HepG2 (cell line): ENCODE results near the gene RSBN1L. TPM values are rescaled to one million over a fixed set of nuclear protein-coding genes. Genes with fewer than 3 reads are reported as not detected.

Source experiments
- CBX1 ChIP-seq: IDR thresholded peaks from one replicate; pipeline ENCODE4 v1.6.1; 2016; ENCODE audit warnings: antibody characterized with exemption, low read depth
- E2F2 ChIP-seq: sonication (generic); formaldehyde crosslinking; IDR thresholded peaks from 2 replicates; pipeline ENCODE4 v1.4.0; 2020; ENCODE audit warnings: missing genetic modification reagents, borderline replicate concordance
- HNRNPLL ChIP-seq: fragments of 200-400 bp; formaldehyde crosslinking; IDR thresholded peaks from 2 replicates; pipeline ENCODE4 v1.6.1; 2017; ENCODE audit warnings: mild to moderate bottlenecking, low read depth, low read length; ENCODE audit not compliant: poor library complexity, severe bottlenecking
- MIER2 ChIP-seq: IDR thresholded peaks from 2 replicates; pipeline ENCODE4 v1.6.1; 2016; ENCODE audit warnings: missing biosample characterization, missing genetic modification reagents
- MIXL1 ChIP-seq: IDR thresholded peaks from 2 replicates; pipeline ENCODE4 v1.6.1; 2016
- NCOA1 ChIP-seq: sonication (generic); formaldehyde crosslinking; IDR thresholded peaks from 2 replicates; pipeline ENCODE4 v1.9.0; 2021; ENCODE audit warnings: missing genetic modification reagents
- POGZ ChIP-seq: sonication (generic); formaldehyde crosslinking; IDR thresholded peaks from 2 replicates; pipeline ENCODE4 v1.4.0; 2020; ENCODE audit warnings: mild to moderate bottlenecking, missing genetic modification reagents
- PRMT3 ChIP-seq: sonication (generic); formaldehyde crosslinking; IDR thresholded peaks from 2 replicates; pipeline ENCODE4 v1.8.1; 2022; ENCODE audit warnings: low read depth, mild to moderate bottlenecking, moderate library complexity, missing genetic modification reagents, borderline replicate concordance
- SNAPC4 ChIP-seq: sonication (generic); formaldehyde crosslinking; IDR thresholded peaks from 2 replicates; pipeline ENCODE4 v1.4.0; 2020; ENCODE audit warnings: mild to moderate bottlenecking, missing genetic modification reagents
- ZNF101 ChIP-seq: sonication (generic); formaldehyde crosslinking; IDR thresholded peaks from 2 replicates; pipeline ENCODE4 v1.4.0; 2020; ENCODE audit warnings: mild to moderate bottlenecking, low read depth, missing genetic modification reagents, borderline replicate concordance
- ZNF678 ChIP-seq: sonication (generic); formaldehyde crosslinking; IDR thresholded peaks from 2 replicates; pipeline ENCODE4 v1.4.0; 2020; ENCODE audit warnings: mild to moderate bottlenecking, missing genetic modification reagents
- ZNF691 ChIP-seq: sonication (generic); formaldehyde crosslinking; IDR thresholded peaks from 2 replicates; pipeline ENCODE4 v1.4.0; 2020; ENCODE audit warnings: missing genetic modification reagents, low read depth, mild to moderate bottlenecking, borderline replicate concordance
- ZNF737 ChIP-seq: sonication (generic); formaldehyde crosslinking; IDR thresholded peaks from 2 replicates; pipeline ENCODE4 v1.5.0; 2020; ENCODE audit warnings: missing genetic modification reagents, mild to moderate bottlenecking, borderline replicate concordance
- ZNF773 ChIP-seq: sonication (generic); formaldehyde crosslinking; IDR thresholded peaks from 2 replicates; pipeline ENCODE4 v1.4.0; 2020; ENCODE audit warnings: missing genetic modification reagents, borderline replicate concordance
- ZNF776 ChIP-seq: sonication (generic); formaldehyde crosslinking; IDR thresholded peaks from 2 replicates; pipeline ENCODE4 v1.4.0; 2020; ENCODE audit warnings: mild to moderate bottlenecking, missing genetic modification reagents
- polyA plus RNA-seq, 8 experiments: library from polyadenylated mRNA; depleted of rRNA in 3 of 8; stranded (reverse) in 7 of 8; unstranded in 1 of 8; fragments of >200 nt; fragmentation: Illumina TruSeq in 4 of 8; extraction: Trizol in 4 of 8; gene quantifications; 2 replicates each; pipeline versions ENCODE4 v1.2.1 to v1.2.3, GENCODE V29; 2011 to 2016; ENCODE audit warnings: low read depth in 4 of 8, missing spikeins in 1 of 8, mixed read lengths in 1 of 8; ENCODE audit not compliant: insufficient read depth in 1 of 8
- total RNA-seq, 5 experiments: library from RNA; depleted of rRNA; stranded (reverse); fragments of >200 nt; fragmentation: Illumina TruSeq; extraction: Trizol; gene quantifications; 2 replicates each; pipeline ENCODE4 v1.2.3, GENCODE V29; 2016; ENCODE audit warnings: low read depth in 1 of 5
- TF ChIP-seq, protein P1 (sequence below), 2 experiments: sonication (generic) in 1 of 2; formaldehyde crosslinking in 1 of 2; IDR thresholded peaks; 2 replicates each; pipeline versions ENCODE4 v1.4.0 to v1.6.1; 2018 to 2020; ENCODE audit warnings: missing genetic modification reagents in 2 of 2, borderline replicate concordance in 1 of 2, low read depth in 1 of 2, mild to moderate bottlenecking in 1 of 2, missing biosample characterization in 1 of 2
- TF ChIP-seq, protein P2 (sequence below): sonication (generic); formaldehyde crosslinking; IDR thresholded peaks from 2 replicates; pipeline ENCODE4 v1.4.0; 2020; ENCODE audit warnings: low read depth, mild to moderate bottlenecking, missing genetic modification reagents

Gene RSBN1L
- total and polyA plus RNA-seq, 2 of the 13 experiments (the other 11 are each of a cell fraction or from before 2014, with no cell fraction given): 7.7 to 21.3 TPM

DNA sequence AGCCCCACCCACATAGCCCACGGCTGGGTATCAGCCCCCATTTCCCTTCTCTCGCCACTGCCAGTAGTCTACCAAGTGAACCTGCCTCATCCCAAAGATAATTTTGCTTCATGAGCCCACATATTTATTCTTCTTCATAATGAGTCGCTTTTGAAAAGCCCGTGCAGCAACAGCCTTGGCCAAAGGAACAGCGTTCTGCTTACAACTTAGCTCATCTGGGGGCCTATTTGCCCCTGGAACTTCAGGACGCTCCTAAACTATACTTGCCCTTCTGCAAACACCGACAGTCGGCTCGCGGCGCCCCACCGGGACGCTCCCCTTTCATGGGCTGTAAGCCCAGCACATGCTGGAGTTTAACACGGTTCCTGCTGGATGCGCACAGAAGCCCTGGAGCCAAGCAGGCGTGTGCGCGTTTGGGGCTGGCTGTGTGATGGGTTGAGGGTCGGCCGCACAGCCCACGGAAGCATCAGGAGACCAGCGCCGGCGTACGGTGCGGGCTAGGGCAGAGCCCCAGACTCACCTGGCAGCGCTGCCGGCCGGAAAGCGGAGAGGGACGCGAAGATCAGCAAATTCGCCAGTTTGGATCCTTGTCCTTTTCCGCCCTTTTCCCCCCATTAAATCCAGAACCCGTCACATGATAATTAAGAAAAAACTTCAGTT is 101.6 kb downstream of the RSBN1L start (continued):
- TF ChIP-seq E2F2 (CRISPR knock-in tag) (0 out of 2 replicates have a peak, but pooled peaks have one; percentile 25), ZNF101 (CRISPR knock-in tag) (0 out of 2 replicates have a peak, but pooled peaks have one; percentile 64), MIER2 (CRISPR knock-in tag) (no peak), HNRNPLL (no peak), NCOA1 (CRISPR knock-in tag) (peak; percentile 58; the same call in 1 of the 2 replicates), PRMT3 (CRISPR knock-in tag) (no peak), ZNF773 (CRISPR knock-in tag) (0 out of 2 replicates have a peak, but pooled peaks have one; percentile 13), SNAPC4 (CRISPR knock-in tag) (peak; percentile 73; the same call in 1 of the 2 replicates), POGZ (CRISPR knock-in tag) (no peak), CBX1 (peak; percentile 18), MIXL1 (CRISPR knock-in tag) (no peak), ZNF691 (CRISPR knock-in tag) (peak; percentile 72; the same call in 1 of the 2 replicates), ZNF776 (peak; percentile 35; the same call in 1 of the 2 replicates), ZNF678 (CRISPR knock-in tag) (peak; percentile 93; the same call in 1 of the 2 replicates), ZNF737 (CRISPR knock-in tag) (0 out of 2 replicates have a peak, but pooled peaks have one; percentile 70)
- TF ChIP-seq, protein P1, sequence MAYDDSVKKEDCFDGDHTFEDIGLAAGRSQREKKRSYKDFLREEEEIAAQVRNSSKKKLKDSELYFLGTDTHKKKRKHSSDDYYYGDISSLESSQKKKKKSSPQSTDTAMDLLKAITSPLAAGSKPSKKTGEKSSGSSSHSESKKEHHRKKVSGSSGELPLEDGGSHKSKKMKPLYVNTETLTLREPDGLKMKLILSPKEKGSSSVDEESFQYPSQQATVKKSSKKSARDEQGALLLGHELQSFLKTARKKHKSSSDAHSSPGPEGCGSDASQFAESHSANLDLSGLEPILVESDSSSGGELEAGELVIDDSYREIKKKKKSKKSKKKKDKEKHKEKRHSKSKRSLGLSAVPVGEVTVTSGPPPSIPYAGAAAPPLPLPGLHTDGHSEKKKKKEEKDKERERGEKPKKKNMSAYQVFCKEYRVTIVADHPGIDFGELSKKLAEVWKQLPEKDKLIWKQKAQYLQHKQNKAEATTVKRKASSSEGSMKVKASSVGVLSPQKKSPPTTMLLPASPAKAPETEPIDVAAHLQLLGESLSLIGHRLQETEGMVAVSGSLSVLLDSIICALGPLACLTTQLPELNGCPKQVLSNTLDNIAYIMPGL (CRISPR knock-in tag; IDR thresholded peaks at IDR 0.05; ENCODE audit: borderline replicate concordance in 1 of 2, low read depth in 1 of 2): peak in 1 of 2 experiments; percentile 0; a peak in 2 of 4 replicates
- TF ChIP-seq, protein P2, sequence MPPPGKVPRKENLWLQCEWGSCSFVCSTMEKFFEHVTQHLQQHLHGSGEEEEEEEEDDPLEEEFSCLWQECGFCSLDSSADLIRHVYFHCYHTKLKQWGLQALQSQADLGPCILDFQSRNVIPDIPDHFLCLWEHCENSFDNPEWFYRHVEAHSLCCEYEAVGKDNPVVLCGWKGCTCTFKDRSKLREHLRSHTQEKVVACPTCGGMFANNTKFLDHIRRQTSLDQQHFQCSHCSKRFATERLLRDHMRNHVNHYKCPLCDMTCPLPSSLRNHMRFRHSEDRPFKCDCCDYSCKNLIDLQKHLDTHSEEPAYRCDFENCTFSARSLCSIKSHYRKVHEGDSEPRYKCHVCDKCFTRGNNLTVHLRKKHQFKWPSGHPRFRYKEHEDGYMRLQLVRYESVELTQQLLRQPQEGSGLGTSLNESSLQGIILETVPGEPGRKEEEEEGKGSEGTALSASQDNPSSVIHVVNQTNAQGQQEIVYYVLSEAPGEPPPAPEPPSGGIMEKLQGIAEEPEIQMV (CRISPR knock-in tag): 0 out of 2 replicates have a peak, but pooled peaks have one; percentile 50
